Subcutaneous adipose tissue (tissue), 4 donors: ENCODE measurements around the gene TMEM273. TPM values are rescaled to one million over a fixed set of nuclear protein-coding genes. Genes with fewer than 3 reads are reported as not detected.

ENCODE experiments used
- CTCF ChIP-seq: fragments of 450-650 bp; IDR thresholded peaks from one replicate; pipeline ENCODE4 v1.5.1; 2016; ENCODE audit warnings: low read depth, mild to moderate bottlenecking, control low read depth, antibody characterized with exemption, moderate library complexity
- total RNA-seq, 4 donors: library from RNA; depleted of rRNA; stranded (reverse); fragments of >200 nt; gene quantifications; one replicate each; pipeline ENCODE4 v1.1.0, GENCODE V29; 2016

Gene TMEM273
- total RNA-seq, 4 donors from 2014 or later = 16.1 to 48.0 (median 28.3) TPM

DNA sequence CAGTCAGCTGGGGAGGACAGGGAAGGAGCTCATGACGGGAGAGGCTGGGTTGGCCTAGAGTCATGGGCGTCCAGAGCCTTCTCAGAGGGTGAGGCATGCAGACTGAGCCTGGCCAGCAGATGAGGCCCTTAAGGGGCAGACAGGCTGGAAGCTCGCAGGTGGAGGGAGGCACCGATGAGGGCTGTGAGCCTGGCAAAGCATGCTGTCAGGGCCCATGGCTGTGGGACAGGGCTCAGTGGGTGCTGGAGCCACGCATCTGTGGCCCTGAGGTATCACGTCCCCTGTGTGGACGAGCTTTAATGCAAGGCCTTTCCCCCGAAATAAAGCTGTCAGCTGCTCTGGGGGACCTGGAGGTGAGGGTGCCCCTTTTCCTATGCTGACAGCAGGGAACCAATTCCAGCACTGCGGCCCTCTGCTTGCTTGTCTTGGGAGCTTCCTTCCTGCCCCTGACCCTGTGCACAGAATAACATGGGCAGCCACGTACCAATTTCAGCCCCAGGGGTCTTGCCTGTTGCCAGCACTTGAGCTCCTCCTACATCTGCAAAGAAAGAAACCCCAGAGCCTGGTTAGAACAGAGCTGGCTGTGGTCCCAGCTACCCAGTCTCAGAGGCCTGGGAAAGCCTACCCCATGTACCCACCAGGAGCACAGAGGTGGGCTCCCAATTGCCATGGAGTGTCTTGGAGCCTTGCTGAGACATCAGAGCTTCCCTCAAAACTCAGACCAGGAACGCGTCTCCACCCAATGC, 20.6 kb downstream of the TMEM273 start:
- no peak for TF ChIP-seq CTCF

DNA sequence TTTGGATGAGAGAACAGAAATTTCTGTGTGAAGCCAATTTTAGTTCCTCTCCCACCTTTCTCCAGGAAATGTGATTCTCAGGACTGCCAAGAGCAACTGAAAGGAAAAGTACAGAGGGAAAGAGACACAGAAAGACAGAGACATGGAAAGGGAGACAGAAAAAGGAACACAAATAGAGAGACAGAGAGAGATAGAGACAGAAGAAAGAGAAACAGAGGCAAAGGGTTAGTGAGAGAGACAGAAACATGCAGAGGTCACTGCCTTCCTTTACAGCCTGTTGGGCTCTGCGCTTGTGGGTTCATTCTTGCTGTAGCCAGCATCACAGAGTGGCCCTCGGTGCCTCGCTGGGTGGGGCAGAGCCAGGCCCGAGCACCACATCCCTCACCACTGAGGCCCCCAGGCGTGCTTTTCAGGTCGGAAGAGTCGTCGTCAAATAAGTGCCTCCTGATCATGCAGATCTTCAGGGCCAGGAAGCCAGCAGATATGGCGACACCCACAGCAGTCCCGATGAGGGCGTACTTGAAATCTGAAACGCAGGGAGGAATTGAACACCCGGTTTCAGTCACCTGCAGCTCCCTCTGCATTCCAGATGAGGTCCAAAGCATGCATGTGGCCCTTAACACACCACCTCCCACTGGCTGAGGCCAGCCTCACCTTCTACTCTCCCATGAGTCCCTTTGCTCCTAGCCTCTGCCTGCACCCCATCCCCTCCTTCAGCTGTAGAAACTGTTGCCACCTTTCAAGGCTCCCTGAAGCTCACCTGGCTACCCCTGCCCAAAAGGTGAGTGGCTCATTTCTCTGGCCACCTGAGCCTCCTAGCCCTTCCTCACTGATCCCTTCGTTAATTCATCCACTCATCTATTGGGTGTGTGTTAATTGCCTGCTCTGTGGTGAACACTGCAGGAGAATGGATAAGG, 21.4 kb downstream of the TMEM273 start:
- no peak for TF ChIP-seq CTCF

DNA sequence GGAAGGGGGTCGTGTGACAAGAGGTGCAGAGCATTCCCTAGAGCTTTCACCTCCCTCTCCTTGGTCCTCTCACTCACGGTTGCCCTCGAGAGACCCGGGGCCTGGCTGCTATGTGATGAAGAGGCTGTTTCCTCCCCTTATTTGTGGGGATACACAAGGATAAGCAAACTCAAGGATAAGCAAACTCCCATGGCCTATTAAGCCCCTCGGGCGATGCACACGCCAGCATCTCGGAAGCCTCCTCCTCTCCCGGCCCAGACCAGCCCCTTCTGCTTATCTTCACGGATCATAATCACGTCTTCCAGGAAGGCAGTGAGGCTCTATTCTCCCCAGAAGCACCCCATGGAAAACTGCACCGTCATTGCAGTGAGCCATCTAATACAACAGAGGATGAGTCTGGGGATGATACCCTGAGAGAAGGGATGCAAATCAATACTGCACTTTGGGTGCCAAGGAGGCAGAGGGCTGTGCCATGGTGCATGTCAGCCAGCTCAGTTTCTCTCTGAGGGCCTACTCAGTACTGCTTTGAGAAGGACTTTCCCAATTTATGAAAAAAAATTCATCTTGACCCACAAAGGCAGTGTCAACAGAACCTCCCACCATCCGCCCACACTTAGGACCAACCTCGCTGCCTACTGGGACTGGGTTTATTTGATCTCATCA, 22.2 kb downstream of the TMEM273 start:
- TF ChIP-seq CTCF = no peak

GRCh38 chr10:49165259-49165658, 22.9 kb downstream of the TMEM273 start:
- TF ChIP-seq CTCF = no peak

- TF ChIP-seq CTCF = no peak
Measured at GRCh38 chr10:49164559-49165188, 23.5 kb downstream of the TMEM273 start.

- no peak for TF ChIP-seq CTCF
Measured at GRCh38 chr10:49163741-49164140, 24.4 kb downstream of the TMEM273 start.
